HG03439 (cell line): Measurements from ENCODE around the gene ELL.
"Not testable (repeated sequence)": the region's sequence is repeated elsewhere in the genome, so short reads cannot be mapped to it uniquely, and the experiment has no call there.

Experiments
- ATAC-seq: cut with Tn5 transposase; IDR thresholded peaks from one replicate; pipeline ENCODE4 v1.9.1; 2021; ENCODE audit warnings: mild to moderate bottlenecking, moderate library complexity; ENCODE audit not compliant: unreplicated experiment

ELL gene

DNA sequence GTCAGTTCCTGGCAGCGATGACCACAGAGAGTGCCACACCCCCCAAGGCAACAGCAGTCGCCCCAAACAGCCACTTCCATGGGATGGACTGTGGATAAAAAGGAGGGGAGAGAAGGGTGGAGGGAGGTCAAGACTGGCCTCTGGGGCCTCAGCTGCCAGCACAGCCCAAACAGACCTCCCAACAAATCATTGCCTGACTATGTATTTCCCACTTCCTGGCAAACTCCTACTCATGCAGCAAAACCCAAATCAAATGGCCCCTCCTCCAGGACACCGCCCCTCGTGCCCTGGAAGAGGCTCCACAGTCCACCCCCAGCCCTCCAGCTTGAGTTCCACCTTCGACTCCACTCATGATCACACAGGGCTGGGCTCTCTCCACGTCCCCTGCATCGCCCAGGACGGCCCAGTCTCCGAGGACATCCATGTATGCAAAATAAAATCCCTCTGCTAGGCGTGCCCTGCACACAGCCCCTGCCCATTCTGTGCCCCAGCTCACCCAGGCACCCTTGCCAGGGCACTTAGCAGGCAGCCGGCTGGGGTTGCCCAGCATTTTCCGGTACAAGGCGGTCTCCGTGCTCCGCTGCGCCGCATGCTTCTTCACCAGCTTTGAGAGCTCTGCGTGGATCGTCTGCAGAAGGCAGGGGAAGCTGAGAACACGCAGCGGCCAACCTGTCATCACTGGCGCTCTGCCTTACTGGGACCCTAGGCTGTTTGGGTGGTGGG is 10.5 kb upstream of the ELL start:
- no peak for ATAC-seq

- ATAC-seq: no peak
Measured at GRCh38 chr19:18531485-18531884, 9.6 kb upstream of the ELL start.

GRCh38 chr19:18529782-18530181 is 7.9 kb upstream of the ELL start:
- no peak for ATAC-seq

- no peak for ATAC-seq
Measured at GRCh38 chr19:18526316-18526715, 4.4 kb upstream of the ELL start.

DNA sequence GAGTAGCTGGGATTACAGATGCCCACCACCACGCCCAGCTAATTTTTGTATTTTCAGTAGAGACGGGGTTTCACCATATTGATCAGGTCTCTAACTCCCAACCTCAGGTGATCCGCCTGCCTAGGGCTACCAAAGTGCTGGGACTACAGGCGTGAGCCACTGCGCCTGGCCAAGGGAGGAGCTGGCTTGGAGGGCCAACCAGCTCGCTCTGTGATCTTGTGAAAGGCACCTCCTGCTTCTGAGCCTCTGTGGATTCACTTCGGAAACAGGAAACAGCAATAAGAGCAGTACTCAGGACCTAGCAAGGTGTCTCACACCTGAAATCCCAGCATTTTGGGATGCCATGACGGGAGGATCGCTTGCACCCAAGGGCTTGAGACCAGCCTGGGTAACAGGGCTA is 2.0 kb upstream of the ELL start:
- no peak for ATAC-seq

DNA sequence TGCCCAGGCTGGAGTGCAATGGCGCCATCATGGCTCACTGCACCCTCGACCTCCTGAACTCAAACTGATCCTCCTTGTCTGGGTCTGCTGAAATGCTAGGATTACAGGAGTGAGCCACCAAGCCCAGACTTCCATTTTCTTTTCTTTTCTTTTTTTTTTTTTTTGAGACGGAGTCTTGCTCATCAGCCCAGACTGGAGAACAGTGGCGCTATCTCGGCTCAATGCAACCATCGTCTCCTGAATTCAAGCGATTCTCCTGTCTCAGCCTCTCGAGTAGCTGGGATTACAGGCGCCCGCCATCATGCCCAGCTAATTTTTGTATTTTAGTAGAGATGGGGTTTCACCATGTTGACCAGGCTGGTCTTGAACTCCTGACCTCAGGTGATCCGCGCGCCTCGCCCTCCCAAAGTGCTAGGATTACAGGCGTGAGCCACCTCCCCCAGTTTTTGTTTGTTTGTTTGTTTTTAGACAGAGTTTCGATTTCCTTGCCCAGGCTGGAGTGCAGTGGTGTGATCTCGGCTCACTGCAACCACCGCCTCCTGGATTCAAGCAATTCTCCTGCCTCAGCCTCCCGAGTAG is 1.1 kb upstream of the ELL start:
- not testable (repeated sequence) for ATAC-seq

DNA sequence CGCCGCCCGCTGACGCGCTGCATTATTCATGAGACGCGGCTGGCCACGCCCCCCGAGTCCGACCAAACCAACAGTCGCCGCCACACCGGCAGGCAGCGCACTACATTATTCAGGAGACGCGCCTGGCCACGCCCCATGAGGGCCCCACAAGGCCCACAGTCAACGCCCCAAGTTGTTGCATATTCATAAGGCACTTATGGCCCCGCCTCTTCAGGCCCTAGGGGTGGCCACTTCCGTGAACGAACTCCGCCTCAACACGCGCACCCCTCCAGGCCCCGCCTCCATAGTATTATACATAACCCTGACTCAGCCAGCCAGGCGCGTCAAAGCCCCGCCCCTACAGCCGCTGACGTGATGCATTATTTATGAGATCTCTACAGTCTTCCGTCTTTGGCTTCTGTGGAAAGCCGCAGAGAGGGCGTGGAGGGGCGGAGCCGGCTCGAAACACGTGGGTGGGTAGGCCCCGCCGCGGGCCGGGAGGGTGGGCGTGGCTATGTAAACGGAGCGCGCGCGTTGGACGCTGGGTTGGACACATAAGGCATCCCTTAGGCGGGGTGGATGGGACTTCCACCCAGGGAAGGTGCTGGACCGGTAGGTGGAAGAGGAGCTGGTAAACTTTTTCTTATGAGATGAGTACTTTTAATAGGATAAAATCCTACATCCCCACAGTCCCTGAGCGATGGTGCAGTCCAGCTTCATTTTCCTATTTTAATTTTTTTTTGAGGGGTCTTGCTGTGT is 423 bp upstream of the ELL start:
- ATAC-seq: peak; percentile 89

DNA sequence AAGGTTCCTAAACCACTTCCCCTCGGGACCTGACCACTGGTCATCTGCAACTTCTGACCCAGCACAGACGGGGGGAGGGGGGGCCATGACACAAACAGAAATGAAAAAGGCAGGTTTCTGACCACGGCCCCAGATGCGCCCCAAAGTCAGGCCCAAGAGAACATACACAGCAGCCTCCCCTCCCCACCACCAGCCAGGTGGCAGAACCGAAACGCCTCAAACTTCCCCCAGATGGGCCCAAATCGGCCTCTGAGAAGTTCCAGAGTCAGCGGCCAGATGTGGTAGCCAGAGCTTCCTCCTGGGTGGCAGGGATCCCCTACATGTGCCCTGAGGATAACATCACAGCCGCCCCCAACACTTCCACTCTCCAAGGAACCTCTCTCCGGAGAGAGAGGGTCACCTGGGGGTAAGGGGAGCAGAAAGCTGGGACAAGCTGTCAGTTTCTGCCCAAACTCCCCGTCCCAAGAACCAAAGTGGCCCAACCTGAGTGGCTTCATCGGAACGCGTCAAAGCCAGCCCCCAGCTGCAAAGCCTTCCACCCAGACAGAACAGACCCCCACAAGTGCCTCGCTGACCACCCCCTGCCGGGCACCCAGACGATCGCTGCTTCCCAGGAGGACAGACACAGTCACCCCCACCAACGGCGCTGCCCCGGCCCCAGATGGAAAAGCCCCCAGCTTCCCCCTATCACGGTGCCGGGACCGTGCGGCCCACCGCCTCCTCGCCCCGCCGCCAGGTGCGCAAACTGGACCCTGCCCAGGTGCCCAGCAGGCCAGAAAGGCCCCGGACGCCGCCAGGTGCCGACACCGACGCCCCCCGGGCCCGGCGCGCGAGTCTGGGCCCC is 800 bp downstream of the ELL start:
- ATAC-seq: no peak

- ATAC-seq: no peak
Measured at GRCh38 chr19:18519962-18520847, 1.7 kb downstream of the ELL start.

DNA sequence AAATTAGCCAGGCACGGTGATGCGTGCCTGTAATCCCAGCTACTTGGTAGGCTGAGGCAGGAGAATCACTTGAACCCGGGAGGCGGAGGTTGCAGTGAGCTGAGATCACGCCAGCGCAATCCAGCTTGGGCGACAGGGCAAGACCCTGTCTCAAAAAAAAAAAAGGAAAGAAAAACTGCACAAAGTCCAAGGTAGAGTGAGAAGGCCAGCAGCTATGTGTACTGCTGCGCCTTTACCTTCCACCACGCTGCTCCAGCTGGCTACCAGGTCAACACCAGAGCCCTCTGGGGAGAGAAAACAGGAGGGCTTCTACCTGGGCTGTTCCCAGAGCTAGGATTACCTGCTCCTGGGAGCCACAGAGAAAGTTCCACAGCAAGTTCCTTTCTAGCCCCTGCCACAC is 3.2 kb downstream of the ELL start:
- ATAC-seq: no peak

- no peak for ATAC-seq
Measured at GRCh38 chr19:18517606-18518005, 4.3 kb downstream of the ELL start.

GRCh38 chr19:18515959-18516358 is 5.9 kb downstream of the ELL start:
- no peak for ATAC-seq

GRCh38 chr19:18514800-18515682 is 6.8 kb downstream of the ELL start:
- no peak for ATAC-seq

GRCh38 chr19:18513868-18514267 is 8.0 kb downstream of the ELL start:
- no peak for ATAC-seq

DNA sequence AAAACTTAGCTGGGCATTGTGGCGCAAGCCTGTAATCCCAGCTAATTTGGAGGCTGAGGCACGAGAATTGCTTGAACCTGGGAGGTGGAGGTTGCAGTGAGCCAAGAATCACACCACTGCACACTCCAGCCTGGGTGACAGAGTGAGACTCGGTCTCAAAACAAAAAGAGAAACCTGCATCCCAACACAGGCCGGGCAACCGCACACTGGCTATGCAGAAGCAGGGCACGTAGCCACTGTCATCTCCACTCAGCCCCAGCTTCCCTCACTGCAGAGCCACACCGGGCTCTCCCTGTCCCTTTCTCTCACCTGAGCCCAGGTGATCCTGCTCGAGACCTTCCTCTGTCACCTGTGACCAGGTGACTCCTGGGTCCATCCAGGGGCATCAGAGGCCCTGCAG is 11.7 kb downstream of the ELL start:
- ATAC-seq: no peak

GRCh38 chr19:18508585-18508984 is 13.3 kb downstream of the ELL start:
- no peak for ATAC-seq

DNA sequence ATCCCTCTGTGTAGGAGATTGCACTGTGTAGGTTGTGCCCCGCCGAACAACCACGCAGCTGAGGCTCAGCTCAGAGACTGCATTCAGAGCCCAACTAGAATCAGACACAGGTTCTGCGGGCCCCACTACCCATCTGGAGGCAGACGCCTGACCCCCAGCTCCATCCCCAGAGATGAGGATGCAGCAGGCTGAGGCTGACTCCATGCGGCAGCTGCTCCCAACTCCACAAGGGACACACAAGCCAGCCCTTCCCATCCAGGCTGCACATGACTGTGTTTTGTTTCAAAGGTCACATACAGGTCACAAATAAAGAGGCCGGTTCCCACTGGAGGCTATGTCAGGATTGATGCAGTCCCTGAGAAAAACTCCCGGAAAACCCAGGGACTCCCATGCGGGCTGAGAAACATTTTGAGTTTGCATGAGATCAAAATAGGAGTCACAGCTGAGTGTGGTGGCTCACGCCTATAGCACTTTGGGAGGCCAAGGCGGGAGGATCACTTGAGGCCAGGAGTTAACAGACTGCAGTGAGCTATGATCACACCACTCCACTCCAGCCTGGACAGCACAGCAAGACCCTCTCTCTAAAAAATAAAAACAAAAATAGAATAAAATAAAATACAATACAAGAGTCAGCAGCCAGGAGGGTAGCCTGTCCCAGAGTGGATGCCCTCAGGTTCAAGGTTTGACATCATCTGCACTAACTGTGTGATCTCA is 14.0 kb downstream of the ELL start:
- no peak for ATAC-seq

DNA sequence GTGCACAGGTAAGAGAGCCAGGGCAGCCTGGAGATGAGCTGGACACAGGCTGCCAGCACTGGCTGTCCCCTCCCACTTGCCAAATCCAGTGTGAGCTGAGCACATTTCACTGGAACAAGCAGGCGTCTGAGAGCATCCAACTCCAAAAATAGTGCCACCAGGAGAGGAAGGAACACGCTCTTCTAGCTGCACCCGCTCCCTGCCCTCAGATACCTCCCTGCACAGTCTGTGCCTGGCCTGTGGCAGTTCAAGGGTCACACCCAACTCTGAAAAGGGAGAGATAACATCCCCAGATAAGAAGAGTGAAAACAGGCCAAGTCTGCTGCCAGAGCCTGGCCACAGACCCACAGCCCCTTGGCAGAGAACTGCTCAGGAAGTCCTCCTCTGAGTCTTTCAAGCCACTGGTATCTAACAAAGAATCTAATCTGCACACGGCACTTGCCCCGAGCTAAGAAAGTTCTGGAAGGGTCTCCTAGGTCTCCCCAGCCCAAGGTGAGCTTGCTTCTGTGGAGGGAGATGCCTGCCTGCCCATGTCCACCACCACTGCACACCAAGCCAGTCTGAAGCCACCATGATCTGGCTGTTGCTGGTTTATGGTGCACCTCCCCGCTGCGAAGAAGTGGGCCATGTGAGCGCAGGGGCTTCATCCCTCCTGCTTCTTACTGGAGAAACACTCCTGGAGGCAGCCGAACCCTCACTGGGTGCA is 14.7 kb downstream of the ELL start:
- no peak for ATAC-seq
